HG02763 (cell line): Measurements from ENCODE around the gene ZMIZ2.
"Not testable (repeated sequence)": the region's sequence is repeated elsewhere in the genome, so short reads cannot be mapped to it uniquely, and the experiment has no call there.

Source experiments
- ATAC-seq: cut with Tn5 transposase; IDR thresholded peaks from one replicate; pipeline ENCODE4 v1.9.1; 2021; ENCODE audit warnings: mild to moderate bottlenecking, moderate library complexity; ENCODE audit not compliant: unreplicated experiment

Gene ZMIZ2

GRCh38 chr7:44769776-44770294, 21.2 kb downstream of the ZMIZ2 start:
- peak; percentile 66 for ATAC-seq

- no peak for ATAC-seq
Observed at GRCh38 chr7:44771358-44771757, 22.7 kb downstream of the ZMIZ2 start.

- no peak for ATAC-seq
Observed at GRCh38 chr7:44772440-44772839, 23.8 kb downstream of the ZMIZ2 start.

GRCh38 chr7:44772867-44773266, 24.2 kb downstream of the ZMIZ2 start:
- ATAC-seq, result no peak

- ATAC-seq, result not testable (repeated sequence)
Observed at GRCh38 chr7:44774486-44774885, 25.8 kb downstream of the ZMIZ2 start.

GRCh38 chr7:44775383-44776107, 26.9 kb downstream of the ZMIZ2 start:
- ATAC-seq, result no peak

- ATAC-seq, result no peak
Observed at GRCh38 chr7:44776211-44776610, 27.6 kb downstream of the ZMIZ2 start.

GRCh38 chr7:44782460-44782859, 33.8 kb downstream of the ZMIZ2 start:
- ATAC-seq, result no peak

- no peak for ATAC-seq
Observed at GRCh38 chr7:44783407-44783806, 34.8 kb downstream of the ZMIZ2 start.

- ATAC-seq, result no peak
Observed at GRCh38 chr7:44784364-44784763, 35.7 kb downstream of the ZMIZ2 start.

- ATAC-seq, result not testable (repeated sequence)
Observed at GRCh38 chr7:44785218-44785617, 36.6 kb downstream of the ZMIZ2 start.

- ATAC-seq, result no peak
Observed at GRCh38 chr7:44787041-44787440, 38.4 kb downstream of the ZMIZ2 start.

- ATAC-seq, result no peak
Observed at GRCh38 chr7:44787762-44788161, 39.1 kb downstream of the ZMIZ2 start.

GRCh38 chr7:44789990-44790389, 41.3 kb downstream of the ZMIZ2 start:
- ATAC-seq, result no peak

- no peak for ATAC-seq
Observed at GRCh38 chr7:44791278-44792219, 42.9 kb downstream of the ZMIZ2 start.

GRCh38 chr7:44793919-44794318, 45.3 kb downstream of the ZMIZ2 start:
- no peak for ATAC-seq

GRCh38 chr7:44794331-44794730, 45.7 kb downstream of the ZMIZ2 start:
- no peak for ATAC-seq

- no peak for ATAC-seq
Observed at GRCh38 chr7:44796034-44796503, 47.4 kb downstream of the ZMIZ2 start.

- peak; percentile 84 for ATAC-seq
Observed at GRCh38 chr7:44796504-44797328, 48.1 kb downstream of the ZMIZ2 start, which contains the start of gene PPIA. Gene PPIA (plus strand): TSS chr7:44796681. CDS start chr7:44796725, 44 bp downstream.
